SK-N-SH treated with all-trans-retinoic acid at 6 μM for 48 hours (cell line): Measurements from ENCODE around the gene CDC45.
A peak's percentile ranks its signal among the peaks of the same experiment; 100 is the strongest.

ENCODE experiments used
- ATAC-seq: fragments of 200-7000 bp; cut with Tn5 transposase; 3 replicates; pipeline ENCODE4 v1.9.1; 2020; ENCODE audit warnings: mild to moderate bottlenecking, moderate library complexity
- ARNTL ChIP-seq: fragments of 450-650 bp; formaldehyde crosslinking; IDR thresholded peaks from 2 replicates; pipeline ENCODE4 v1.5.0; 2020; ENCODE audit warnings: low read depth, mild to moderate bottlenecking, moderate library complexity, borderline replicate concordance
- ESRRG ChIP-seq: fragments of 250-450 bp; sonication (Bioruptor Pico); IDR thresholded peaks from 2 replicates; pipeline ENCODE4 v1.6.1; 2021; ENCODE audit warnings: mild to moderate bottlenecking
- GLIS3 ChIP-seq: fragments of 250-450 bp; sonication (Bioruptor Pico); IDR thresholded peaks from 2 replicates; pipeline ENCODE4 v1.5.0; 2020; ENCODE audit warnings: mild to moderate bottlenecking, moderate library complexity
- ISL1 ChIP-seq: fragments of 250-450 bp; sonication (Bioruptor Pico); IDR thresholded peaks from 2 replicates; pipeline ENCODE4 v2.1.2; 2022; ENCODE audit warnings: mild to moderate bottlenecking, moderate library complexity
- OSR1 ChIP-seq: fragments of 250-450 bp; sonication (Bioruptor Pico); IDR thresholded peaks from 2 replicates; pipeline ENCODE4 v1.8.0; 2022; ENCODE audit warnings: moderate library complexity, mild to moderate bottlenecking, inconsistent platforms
- PPARA ChIP-seq: fragments of 250-450 bp; sonication (Bioruptor Pico); IDR thresholded peaks from 2 replicates; pipeline ENCODE4 v1.5.0; 2020; ENCODE audit warnings: mild to moderate bottlenecking, borderline replicate concordance
- RARB ChIP-seq: fragments of 250-450 bp; sonication (Bioruptor Pico); IDR thresholded peaks from 2 replicates; pipeline ENCODE4 v1.8.0; 2021; ENCODE audit warnings: mild to moderate bottlenecking, moderate library complexity
- SNAI2 ChIP-seq: fragments of 250-450 bp; sonication (Bioruptor Pico); IDR thresholded peaks from 2 replicates; pipeline ENCODE4 v1.5.0; 2020; ENCODE audit warnings: mild to moderate bottlenecking, moderate library complexity
- TCF4 ChIP-seq: fragments of 250-450 bp; sonication (Bioruptor Pico); IDR thresholded peaks from 2 replicates; pipeline ENCODE4 v1.8.0; 2021; ENCODE audit warnings: mild to moderate bottlenecking, moderate library complexity, borderline replicate concordance
- ZC3H10 ChIP-seq: fragments of 250-450 bp; sonication (Bioruptor Pico); IDR thresholded peaks from 2 replicates; pipeline ENCODE4 v1.5.1; 2021; ENCODE audit warnings: mild to moderate bottlenecking, moderate library complexity
- ZFP3 ChIP-seq: fragments of 250-450 bp; sonication (Bioruptor Pico); IDR thresholded peaks from 2 replicates; pipeline ENCODE4 v1.5.0; 2020; ENCODE audit warnings: mild to moderate bottlenecking, moderate library complexity
- ZFP30 ChIP-seq: fragments of 450-650 bp; formaldehyde crosslinking; IDR thresholded peaks from 2 replicates; pipeline ENCODE4 v1.5.0; 2022; ENCODE audit warnings: mild to moderate bottlenecking, moderate library complexity
- ZNF565 ChIP-seq: fragments of 450-650 bp; formaldehyde crosslinking; conservative IDR thresholded peaks from 2 replicates; pipeline ENCODE4 v1.5.0; 2020; ENCODE audit warnings: low read depth, mild to moderate bottlenecking, moderate library complexity
- TF ChIP-seq, protein P1 (sequence below): fragments of 250-450 bp; sonication (Bioruptor Pico); IDR thresholded peaks from 2 replicates; pipeline ENCODE4 v1.5.1; 2021; ENCODE audit warnings: mild to moderate bottlenecking, moderate library complexity
- TF ChIP-seq, protein P2 (sequence below): fragments of 250-450 bp; sonication (Bioruptor Pico); IDR thresholded peaks from 2 replicates; pipeline ENCODE4 v1.5.1; 2020; ENCODE audit warnings: low read depth, mild to moderate bottlenecking, moderate library complexity
- TF ChIP-seq, protein P3 (sequence below): fragments of 250-450 bp; sonication (Bioruptor Pico); IDR thresholded peaks from 2 replicates; pipeline ENCODE4 v1.8.0; 2020; ENCODE audit warnings: mild to moderate bottlenecking, moderate library complexity, borderline replicate concordance
- TF ChIP-seq, protein P4 (sequence below): fragments of 250-450 bp; sonication (Bioruptor Pico); IDR thresholded peaks from 2 replicates; pipeline ENCODE4 v1.8.0; 2021; ENCODE audit warnings: low read depth, mild to moderate bottlenecking, moderate library complexity, borderline replicate concordance
- TF ChIP-seq, protein P5 (sequence below): fragments of 250-450 bp; sonication (Bioruptor Pico); IDR thresholded peaks from 2 replicates; pipeline ENCODE4 v1.5.0; 2020; ENCODE audit warnings: mild to moderate bottlenecking, moderate library complexity

CDC45 gene

DNA sequence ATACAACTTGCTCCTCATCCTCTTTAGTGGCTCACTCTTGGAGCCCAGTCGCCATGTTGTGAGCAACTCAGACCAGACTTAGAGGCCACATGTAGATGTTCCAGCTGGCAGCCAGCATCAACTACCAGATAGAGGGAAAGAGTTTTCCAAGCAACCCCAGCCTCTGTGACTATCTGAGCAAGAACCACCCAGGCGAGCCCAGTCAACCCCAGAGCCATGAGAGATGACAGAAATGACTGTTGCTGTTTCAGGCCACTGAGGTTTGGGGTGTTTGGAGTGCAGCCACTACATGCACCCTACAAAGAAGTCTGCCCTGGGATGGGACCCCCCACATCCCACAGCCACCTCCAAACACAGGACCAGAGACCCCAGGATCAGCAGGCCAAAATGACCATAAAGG is 69.2 kb downstream of the CDC45 start:
- TF ChIP-seq, protein P1, sequence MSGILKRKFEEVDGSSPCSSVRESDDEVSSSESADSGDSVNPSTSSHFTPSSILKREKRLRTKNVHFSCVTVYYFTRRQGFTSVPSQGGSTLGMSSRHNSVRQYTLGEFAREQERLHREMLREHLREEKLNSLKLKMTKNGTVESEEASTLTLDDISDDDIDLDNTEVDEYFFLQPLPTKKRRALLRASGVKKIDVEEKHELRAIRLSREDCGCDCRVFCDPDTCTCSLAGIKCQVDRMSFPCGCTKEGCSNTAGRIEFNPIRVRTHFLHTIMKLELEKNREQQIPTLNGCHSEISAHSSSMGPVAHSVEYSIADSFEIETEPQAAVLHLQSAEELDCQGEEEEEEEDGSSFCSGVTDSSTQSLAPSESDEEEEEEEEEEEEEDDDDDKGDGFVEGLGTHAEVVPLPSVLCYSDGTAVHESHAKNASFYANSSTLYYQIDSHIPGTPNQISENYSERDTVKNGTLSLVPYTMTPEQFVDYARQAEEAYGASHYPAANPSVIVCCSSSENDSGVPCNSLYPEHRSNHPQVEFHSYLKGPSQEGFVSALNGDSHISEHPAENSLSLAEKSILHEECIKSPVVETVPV = no peak
- TF ChIP-seq, protein P2, sequence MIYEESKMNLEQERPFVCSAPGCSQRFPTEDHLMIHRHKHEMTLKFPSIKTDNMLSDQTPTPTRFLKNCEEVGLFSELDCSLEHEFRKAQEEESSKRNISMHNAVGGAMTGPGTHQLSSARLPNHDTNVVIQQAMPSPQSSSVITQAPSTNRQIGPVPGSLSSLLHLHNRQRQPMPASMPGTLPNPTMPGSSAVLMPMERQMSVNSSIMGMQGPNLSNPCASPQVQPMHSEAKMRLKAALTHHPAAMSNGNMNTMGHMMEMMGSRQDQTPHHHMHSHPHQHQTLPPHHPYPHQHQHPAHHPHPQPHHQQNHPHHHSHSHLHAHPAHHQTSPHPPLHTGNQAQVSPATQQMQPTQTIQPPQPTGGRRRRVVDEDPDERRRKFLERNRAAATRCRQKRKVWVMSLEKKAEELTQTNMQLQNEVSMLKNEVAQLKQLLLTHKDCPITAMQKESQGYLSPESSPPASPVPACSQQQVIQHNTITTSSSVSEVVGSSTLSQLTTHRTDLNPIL (CRISPR knock-in tag) = no peak
- ATAC-seq = no peak

DNA sequence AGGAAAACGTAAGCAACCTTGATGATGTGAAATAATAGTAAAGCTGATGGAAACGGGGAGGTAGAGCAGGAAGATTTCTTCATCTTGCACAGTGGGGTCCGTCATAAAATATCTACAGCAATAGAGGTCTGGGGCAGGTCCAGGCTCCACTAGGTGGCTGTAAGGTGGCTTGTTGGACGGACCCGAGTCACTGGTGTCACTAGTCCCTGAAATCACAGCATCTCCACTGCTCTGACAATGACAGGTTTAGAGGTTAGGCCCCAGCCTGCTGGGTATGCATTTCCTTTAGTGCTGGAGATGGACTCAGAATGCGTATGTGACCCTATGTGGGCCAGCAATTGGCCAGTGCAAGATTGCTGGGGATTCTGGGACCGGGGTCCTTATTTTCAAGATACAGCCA is 69.7 kb downstream of the CDC45 start:
- TF ChIP-seq ESRRG (CRISPR knock-in tag) (no peak), GLIS3 (CRISPR knock-in tag) (no peak), SNAI2 (CRISPR knock-in tag) (no peak), ZNF565 (CRISPR knock-in tag) (no peak)
- ATAC-seq = no peak

DNA sequence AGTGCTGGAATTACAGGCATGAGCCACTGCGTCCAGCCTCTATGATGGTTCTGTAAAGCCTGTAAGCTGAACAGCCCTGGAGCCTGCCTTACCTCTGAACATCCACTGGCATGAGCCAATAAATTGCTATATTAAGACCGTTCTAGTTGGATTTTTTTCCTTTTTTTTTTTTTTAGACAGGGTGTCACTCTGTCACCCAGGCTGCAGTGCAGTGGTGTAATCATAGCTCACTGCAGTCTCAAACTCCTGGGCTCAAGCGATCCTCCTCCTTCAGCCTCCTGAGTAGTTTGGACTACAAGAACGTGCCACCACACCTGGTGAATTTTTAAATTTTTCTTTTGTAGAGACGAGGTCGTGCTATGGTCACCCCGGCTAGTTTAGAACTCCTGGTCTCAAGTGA is 70.7 kb downstream of the CDC45 start:
- TF ChIP-seq PPARA (CRISPR knock-in tag) (no peak), ARNTL (CRISPR knock-in tag) (no peak), ZFP3 (CRISPR knock-in tag) (no peak), TCF4 (CRISPR knock-in tag) (no peak), RARB (CRISPR knock-in tag) (no peak)
- TF ChIP-seq, protein P3, sequence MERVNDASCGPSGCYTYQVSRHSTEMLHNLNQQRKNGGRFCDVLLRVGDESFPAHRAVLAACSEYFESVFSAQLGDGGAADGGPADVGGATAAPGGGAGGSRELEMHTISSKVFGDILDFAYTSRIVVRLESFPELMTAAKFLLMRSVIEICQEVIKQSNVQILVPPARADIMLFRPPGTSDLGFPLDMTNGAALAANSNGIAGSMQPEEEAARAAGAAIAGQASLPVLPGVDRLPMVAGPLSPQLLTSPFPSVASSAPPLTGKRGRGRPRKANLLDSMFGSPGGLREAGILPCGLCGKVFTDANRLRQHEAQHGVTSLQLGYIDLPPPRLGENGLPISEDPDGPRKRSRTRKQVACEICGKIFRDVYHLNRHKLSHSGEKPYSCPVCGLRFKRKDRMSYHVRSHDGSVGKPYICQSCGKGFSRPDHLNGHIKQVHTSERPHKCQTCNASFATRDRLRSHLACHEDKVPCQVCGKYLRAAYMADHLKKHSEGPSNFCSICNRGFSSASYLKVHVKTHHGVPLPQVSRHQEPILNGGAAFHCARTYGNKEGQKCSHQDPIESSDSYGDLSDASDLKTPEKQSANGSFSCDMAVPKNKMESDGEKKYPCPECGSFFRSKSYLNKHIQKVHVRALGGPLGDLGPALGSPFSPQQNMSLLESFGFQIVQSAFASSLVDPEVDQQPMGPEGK = no peak
- TF ChIP-seq, protein P4, sequence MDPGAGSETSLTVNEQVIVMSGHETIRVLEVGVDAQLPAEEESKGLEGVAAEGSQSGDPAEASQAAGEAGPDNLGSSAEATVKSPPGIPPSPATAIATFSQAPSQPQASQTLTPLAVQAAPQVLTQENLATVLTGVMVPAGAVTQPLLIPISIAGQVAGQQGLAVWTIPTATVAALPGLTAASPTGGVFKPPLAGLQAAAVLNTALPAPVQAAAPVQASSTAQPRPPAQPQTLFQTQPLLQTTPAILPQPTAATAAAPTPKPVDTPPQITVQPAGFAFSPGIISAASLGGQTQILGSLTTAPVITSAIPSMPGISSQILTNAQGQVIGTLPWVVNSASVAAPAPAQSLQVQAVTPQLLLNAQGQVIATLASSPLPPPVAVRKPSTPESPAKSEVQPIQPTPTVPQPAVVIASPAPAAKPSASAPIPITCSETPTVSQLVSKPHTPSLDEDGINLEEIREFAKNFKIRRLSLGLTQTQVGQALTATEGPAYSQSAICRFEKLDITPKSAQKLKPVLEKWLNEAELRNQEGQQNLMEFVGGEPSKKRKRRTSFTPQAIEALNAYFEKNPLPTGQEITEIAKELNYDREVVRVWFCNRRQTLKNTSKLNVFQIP (CRISPR knock-in tag) = no peak
- ATAC-seq = no peak

DNA sequence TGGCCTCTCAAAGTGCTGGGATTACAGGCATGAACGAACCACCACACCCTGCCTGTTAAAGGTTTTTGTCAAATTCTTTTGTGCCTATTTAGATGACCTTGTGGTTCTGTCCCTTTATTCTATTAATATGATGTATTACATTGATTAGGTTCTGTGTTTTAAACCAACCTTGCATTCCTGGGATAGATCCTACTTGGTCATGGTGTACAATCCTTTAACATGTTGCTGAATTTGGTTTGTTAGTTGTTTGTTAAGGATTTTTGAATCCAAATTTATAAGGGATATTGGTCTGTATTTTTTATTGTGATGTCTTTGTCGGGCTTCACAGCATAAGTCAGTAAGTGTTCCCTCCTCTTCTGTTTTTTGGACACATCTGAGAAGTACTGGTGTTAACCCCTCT is 73.5 kb downstream of the CDC45 start:
- TF ChIP-seq, protein P2 (CRISPR knock-in tag) = no peak
- ATAC-seq = no peak

DNA sequence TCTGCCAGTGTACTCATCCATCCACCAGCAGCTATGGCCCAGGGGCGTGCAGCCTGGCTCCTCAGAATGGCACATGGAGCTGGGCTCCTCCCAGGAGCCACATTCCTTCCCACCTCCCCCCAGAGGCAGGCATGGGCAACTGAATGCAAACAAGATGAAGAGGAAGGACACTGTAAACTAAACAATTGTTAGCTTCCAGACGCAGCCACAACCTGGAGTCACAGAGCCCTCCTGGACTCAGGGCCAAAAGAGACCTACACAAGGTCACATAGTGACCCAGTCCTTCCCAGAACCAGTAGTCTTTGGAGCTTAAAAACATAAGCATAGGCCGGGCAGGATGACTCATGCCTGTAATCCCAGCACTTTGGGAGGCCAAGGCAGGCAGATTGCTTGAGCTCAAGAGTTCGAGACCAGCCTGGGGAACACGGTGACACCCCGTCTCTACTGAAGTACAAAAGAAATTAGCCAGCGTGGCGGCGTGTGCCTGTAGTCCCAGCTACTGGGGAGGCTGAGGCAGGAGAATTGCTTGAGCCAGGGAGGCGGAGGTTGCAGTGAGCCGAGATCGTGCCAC is 75.2 kb downstream of the CDC45 start:
- ATAC-seq = peak; percentile 77
- TF ChIP-seq, protein P5, sequence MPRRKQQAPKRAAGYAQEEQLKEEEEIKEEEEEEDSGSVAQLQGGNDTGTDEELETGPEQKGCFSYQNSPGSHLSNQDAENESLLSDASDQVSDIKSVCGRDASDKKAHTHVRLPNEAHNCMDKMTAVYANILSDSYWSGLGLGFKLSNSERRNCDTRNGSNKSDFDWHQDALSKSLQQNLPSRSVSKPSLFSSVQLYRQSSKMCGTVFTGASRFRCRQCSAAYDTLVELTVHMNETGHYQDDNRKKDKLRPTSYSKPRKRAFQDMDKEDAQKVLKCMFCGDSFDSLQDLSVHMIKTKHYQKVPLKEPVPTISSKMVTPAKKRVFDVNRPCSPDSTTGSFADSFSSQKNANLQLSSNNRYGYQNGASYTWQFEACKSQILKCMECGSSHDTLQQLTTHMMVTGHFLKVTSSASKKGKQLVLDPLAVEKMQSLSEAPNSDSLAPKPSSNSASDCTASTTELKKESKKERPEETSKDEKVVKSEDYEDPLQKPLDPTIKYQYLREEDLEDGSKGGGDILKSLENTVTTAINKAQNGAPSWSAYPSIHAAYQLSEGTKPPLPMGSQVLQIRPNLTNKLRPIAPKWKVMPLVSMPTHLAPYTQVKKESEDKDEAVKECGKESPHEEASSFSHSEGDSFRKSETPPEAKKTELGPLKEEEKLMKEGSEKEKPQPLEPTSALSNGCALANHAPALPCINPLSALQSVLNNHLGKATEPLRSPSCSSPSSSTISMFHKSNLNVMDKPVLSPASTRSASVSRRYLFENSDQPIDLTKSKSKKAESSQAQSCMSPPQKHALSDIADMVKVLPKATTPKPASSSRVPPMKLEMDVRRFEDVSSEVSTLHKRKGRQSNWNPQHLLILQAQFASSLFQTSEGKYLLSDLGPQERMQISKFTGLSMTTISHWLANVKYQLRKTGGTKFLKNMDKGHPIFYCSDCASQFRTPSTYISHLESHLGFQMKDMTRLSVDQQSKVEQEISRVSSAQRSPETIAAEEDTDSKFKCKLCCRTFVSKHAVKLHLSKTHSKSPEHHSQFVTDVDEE (CRISPR knock-in tag) = no peak
- no peak for TF ChIP-seq ESRRG (CRISPR knock-in tag)
- TF ChIP-seq ARNTL (CRISPR knock-in tag) = no peak
- no peak for TF ChIP-seq GLIS3 (CRISPR knock-in tag)
- no peak for TF ChIP-seq ZFP30 (CRISPR knock-in tag)
- TF ChIP-seq OSR1 = no peak
- no peak for TF ChIP-seq ZC3H10
- no peak for TF ChIP-seq SNAI2 (CRISPR knock-in tag)
- no peak for TF ChIP-seq ZFP3 (CRISPR knock-in tag)
- TF ChIP-seq, protein P2 (CRISPR knock-in tag) = no peak
- no peak for TF ChIP-seq ISL1 (CRISPR knock-in tag)
- no peak for TF ChIP-seq PPARA (CRISPR knock-in tag)
